H1 (cell line): ENCODE data around the gene HOXB5. TPM values are rescaled to one million over a fixed set of nuclear protein-coding genes. Genes with fewer than 3 reads are reported as not detected.

ENCODE experiments used
- BACH1 ChIP-seq: IDR thresholded peaks from 2 replicates; pipeline ENCODE4 v1.6.1; 2012; ENCODE audit warnings: low read length, improper control_type of control experiment
- CBX8 ChIP-seq: fragments of 300-800, 300-1000 bp; sonication (generic); IDR thresholded peaks from 2 replicates; pipeline ENCODE4 v1.7.1; 2016; ENCODE audit warnings: low read depth, low read length, borderline replicate concordance
- CHD7 ChIP-seq: fragments of 300-600 bp; sonication (generic); IDR thresholded peaks from 2 replicates; pipeline ENCODE4 v1.7.1; 2012; ENCODE audit warnings: low read length, moderate library complexity, mild to moderate bottlenecking, inconsistent platforms; ENCODE audit not compliant: insufficient replicate concordance
- EP300 ChIP-seq, 2 experiments: IDR thresholded peaks; 1 replicate in 1 of 2; 2 replicates in 1 of 2; pipeline ENCODE4 v1.6.1; 2011 to 2012; ENCODE audit warnings: low read depth in 2 of 2, low read length in 2 of 2, mild to moderate bottlenecking in 2 of 2, borderline replicate concordance in 1 of 2, inconsistent platforms in 1 of 2, moderate library complexity in 1 of 2
- PHF8 ChIP-seq: fragments of 200-600 bp; sonication (generic); conservative IDR thresholded peaks from 2 replicates; pipeline ENCODE4 v1.7.1; 2012; ENCODE audit warnings: low read depth, mild to moderate bottlenecking, inconsistent platforms, low read length, moderate library complexity
- RNF2 ChIP-seq: fragments of 200-900, 300-1000 bp; sonication (generic); IDR thresholded peaks from 2 replicates; pipeline ENCODE4 v1.7.1; 2016; ENCODE audit warnings: borderline replicate concordance, low read depth, mild to moderate bottlenecking, antibody characterized with exemption, low read length; ENCODE audit not compliant: poor library complexity, severe bottlenecking; ENCODE audit errors: missing control alignments
- RXRA ChIP-seq: IDR thresholded peaks from 2 replicates; pipeline ENCODE4 v1.6.1; 2011; ENCODE audit warnings: low read depth, mild to moderate bottlenecking, low read length, moderate library complexity; ENCODE audit not compliant: insufficient read depth
- SP4 ChIP-seq: IDR thresholded peaks from 2 replicates; pipeline ENCODE4 v1.6.1; 2012; ENCODE audit warnings: low read length, inconsistent platforms
- polyA plus RNA-seq, 7 experiments: library from polyadenylated mRNA; depleted of rRNA in 3 of 7; stranded (reverse) in 5 of 7; unstranded in 2 of 7; fragments of >200 nt in 5 of 7; fragments of 200-250 nt in 2 of 7; gene quantifications; 1 replicate in 5 of 7; 2 replicates in 1 of 7; 4 replicates in 1 of 7; pipeline versions ENCODE4 v1.2.1 to v1.2.3, GENCODE V29; 2011 to 2013; ENCODE audit warnings: missing spikeins in 2 of 7, mixed read lengths in 2 of 7
- total RNA-seq: library from RNA; stranded (reverse); fragmentation: NEBNext Ultra II Directional; extraction: Animal tissue kit (Norgen Biotek cat#: 25700); gene quantifications from 2 replicates; pipeline ENCODE4 v1.2.1, GENCODE V29; 2021
- TF ChIP-seq, protein P1 (sequence below): IDR thresholded peaks from 2 replicates; pipeline ENCODE4 v1.6.1; 2012; ENCODE audit warnings: low read length, inconsistent platforms

Gene HOXB5
- total and polyA plus RNA-seq, 2 of the 8 experiments (the other 6 are each of a cell fraction or from before 2014, with no cell fraction given): not detected

- no peak for TF ChIP-seq CHD7
- TF ChIP-seq CBX8: peak; percentile 28; the same call in 1 of the 2 replicates
- TF ChIP-seq SP4: no peak
- peak; percentile 55 for TF ChIP-seq RNF2
- TF ChIP-seq EP300 (IDR thresholded peaks at IDR 0.05; ENCODE audit: borderline replicate concordance in 1 of 2, low read depth in 2 of 2, low read length in 2 of 2): no peak
- TF ChIP-seq RXRA: no peak
- TF ChIP-seq PHF8: no peak
- TF ChIP-seq, protein P1, sequence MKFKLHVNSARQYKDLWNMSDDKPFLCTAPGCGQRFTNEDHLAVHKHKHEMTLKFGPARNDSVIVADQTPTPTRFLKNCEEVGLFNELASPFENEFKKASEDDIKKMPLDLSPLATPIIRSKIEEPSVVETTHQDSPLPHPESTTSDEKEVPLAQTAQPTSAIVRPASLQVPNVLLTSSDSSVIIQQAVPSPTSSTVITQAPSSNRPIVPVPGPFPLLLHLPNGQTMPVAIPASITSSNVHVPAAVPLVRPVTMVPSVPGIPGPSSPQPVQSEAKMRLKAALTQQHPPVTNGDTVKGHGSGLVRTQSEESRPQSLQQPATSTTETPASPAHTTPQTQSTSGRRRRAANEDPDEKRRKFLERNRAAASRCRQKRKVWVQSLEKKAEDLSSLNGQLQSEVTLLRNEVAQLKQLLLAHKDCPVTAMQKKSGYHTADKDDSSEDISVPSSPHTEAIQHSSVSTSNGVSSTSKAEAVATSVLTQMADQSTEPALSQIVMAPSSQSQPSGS: no peak
- no peak for TF ChIP-seq BACH1
These were observed 5.8 kb upstream of the HOXB5 start (continued) for GRCh38 chr17:48599354-48599753.
